Measurements from ENCODE around the gene CLTB. TPM values are rescaled to one million over a fixed set of nuclear protein-coding genes. Genes with fewer than 3 reads are reported as not detected.

Gene CLTB
- total and polyA plus RNA-seq, 4 donors = 14.2 to 49.4 (median 38.6) TPM

DNA sequence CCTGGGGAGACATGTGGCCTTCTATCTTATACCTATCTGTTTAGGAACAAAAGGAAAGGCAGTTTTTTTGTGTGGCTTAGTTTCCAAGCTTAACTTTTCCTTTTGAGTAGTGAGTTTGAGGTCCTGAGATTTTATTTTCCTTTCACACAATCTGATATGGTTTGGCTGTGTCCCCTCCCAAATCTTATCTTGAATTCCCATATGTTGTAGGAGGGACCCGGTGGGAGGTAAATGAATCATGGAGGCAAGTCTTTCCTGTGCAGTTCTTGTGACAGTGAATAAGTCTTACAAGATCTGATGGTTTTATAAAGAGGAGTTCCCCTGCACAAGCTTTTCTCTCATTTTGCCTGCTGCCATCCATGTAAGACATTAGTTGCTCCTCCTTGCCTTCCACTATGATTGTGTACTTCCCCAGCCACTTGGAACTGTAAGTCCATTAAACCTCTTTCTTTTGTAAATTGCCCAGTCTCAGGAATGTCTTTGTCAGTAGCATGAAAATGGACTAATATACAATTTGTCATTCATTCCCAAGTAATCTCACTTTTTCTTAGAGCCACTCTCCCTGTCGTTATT, 4.7 kb upstream of the CLTB start (continued):
- TF ChIP-seq NR2F2 (IDR thresholded peaks at IDR 0.05) = no peak

DNA sequence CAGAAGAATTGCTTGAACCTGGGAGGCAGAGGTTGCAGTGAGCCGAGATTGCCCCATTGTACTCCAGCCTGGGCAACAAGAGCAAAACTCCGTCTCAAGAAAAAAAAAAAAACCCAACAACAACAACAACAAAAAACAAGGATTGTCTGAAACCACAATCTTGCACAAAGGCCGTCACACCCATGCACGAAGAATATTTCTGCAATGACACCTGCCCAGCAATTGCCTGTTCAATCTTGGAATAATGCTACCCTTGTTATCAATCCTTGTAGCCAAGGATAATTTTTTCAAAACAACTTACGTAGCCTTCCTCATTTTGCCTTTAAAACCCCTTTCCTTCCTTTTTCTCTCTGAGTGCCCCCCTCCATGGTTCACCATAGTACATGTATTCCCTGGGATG, 3.7 kb upstream of the CLTB start:
- Histone ChIP-seq H3K36me3 (ENCODE audit: control insufficient read depth in 4 of 4, insufficient read depth in 3 of 4, low read depth in 1 of 4, low read length in 3 of 4) (no peaks in the 10 kb centered on the region), H3K27me3 (ENCODE audit: control insufficient read depth in 4 of 4, insufficient read depth in 4 of 4, low read length in 3 of 4) (peaks cover 0 to 2% (median 0%) of the 10 kb centered on the region in 4 donors), H3K4me1 (ENCODE audit: control insufficient read depth in 4 of 4, insufficient read depth in 4 of 4, low read length in 3 of 4) (peaks cover 3 to 16% (median 9%) of the 10 kb centered on the region in 4 donors), H3K4me3 (ENCODE audit: low read depth in 1 of 3, low read length in 3 of 3) (no peak overlapping the region), H3K9ac (ENCODE audit: low read depth in 1 of 2, low read length in 2 of 2) (no peak overlapping the region), H3K9me3 (ENCODE audit: control insufficient read depth in 4 of 4, low read length in 3 of 4) (no peaks in the 10 kb centered on the region), H3K27ac (ENCODE audit: low read depth in 1 of 2, low read length in 2 of 2) (no peak overlapping the region)
- TF ChIP-seq, protein P1, sequence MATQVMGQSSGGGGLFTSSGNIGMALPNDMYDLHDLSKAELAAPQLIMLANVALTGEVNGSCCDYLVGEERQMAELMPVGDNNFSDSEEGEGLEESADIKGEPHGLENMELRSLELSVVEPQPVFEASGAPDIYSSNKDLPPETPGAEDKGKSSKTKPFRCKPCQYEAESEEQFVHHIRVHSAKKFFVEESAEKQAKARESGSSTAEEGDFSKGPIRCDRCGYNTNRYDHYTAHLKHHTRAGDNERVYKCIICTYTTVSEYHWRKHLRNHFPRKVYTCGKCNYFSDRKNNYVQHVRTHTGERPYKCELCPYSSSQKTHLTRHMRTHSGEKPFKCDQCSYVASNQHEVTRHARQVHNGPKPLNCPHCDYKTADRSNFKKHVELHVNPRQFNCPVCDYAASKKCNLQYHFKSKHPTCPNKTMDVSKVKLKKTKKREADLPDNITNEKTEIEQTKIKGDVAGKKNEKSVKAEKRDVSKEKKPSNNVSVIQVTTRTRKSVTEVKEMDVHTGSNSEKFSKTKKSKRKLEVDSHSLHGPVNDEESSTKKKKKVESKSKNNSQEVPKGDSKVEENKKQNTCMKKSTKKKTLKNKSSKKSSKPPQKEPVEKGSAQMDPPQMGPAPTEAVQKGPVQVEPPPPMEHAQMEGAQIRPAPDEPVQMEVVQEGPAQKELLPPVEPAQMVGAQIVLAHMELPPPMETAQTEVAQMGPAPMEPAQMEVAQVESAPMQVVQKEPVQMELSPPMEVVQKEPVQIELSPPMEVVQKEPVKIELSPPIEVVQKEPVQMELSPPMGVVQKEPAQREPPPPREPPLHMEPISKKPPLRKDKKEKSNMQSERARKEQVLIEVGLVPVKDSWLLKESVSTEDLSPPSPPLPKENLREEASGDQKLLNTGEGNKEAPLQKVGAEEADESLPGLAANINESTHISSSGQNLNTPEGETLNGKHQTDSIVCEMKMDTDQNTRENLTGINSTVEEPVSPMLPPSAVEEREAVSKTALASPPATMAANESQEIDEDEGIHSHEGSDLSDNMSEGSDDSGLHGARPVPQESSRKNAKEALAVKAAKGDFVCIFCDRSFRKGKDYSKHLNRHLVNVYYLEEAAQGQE (IDR thresholded peaks at IDR 0.05) = no peak
- 88% methylated on average over 5 of the region's 5 CpGs for WGBS
- DNase-seq (ENCODE audit: low spot score) = no peak

DNA sequence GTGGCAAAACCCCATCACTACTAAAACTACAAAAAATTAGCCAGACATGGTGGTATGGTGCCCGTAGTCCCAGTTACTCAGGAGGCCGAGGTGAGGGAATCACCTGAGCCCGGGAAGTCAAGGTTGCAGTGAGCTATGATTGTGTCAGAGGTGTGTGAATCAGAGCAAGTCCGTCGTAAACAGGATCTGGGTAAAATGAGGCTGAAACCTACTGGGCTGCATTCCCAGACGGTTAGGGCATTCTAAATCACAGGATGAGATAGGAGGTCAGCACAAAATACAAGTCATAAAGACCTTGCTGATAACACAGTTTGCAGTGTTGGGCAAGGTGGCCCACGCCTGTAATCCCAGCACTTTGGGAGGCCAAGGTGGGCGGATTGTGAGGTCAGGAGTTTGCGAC, 1.9 kb upstream of the CLTB start:
- peaks cover 4 to 19% (median 11%) of the 10 kb centered on the region in 4 donors for H3K4me1 ChIP-seq (ENCODE audit: control insufficient read depth in 4 of 4, insufficient read depth in 4 of 4, low read length in 3 of 4)
- TF ChIP-seq NR2F2 (IDR thresholded peaks at IDR 0.05) (no peak), FOXA2 (IDR thresholded peaks at IDR 0.05) (no peak), RXRA (IDR thresholded peaks at IDR 0.05) (no peak), RAD21 (IDR thresholded peaks at IDR 0.05) (no peak), SP1 (IDR thresholded peaks at IDR 0.05) (no peak), EGR1 (IDR thresholded peaks at IDR 0.05; ENCODE audit: low read depth in 2 of 2) (no peak), HNF4G (IDR thresholded peaks at IDR 0.05) (no peak), YY1 (IDR thresholded peaks at IDR 0.05) (no peak), FOXA1 (IDR thresholded peaks at IDR 0.05) (no peak), HNF4A (conservative IDR thresholded peaks at IDR 0.05) (no peak), GABPA (IDR thresholded peaks at IDR 0.05 in 1 of 2, conservative IDR thresholded peaks at IDR 0.05 in 1 of 2) (no peak), JUND (IDR thresholded peaks at IDR 0.05) (no peak), TAF1 (conservative IDR thresholded peaks at IDR 0.05) (no peak)
- TF ChIP-seq, protein P2, sequence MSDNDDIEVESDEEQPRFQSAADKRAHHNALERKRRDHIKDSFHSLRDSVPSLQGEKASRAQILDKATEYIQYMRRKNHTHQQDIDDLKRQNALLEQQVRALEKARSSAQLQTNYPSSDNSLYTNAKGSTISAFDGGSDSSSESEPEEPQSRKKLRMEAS (IDR thresholded peaks at IDR 0.05) = no peak
- TF ChIP-seq, protein P3, sequence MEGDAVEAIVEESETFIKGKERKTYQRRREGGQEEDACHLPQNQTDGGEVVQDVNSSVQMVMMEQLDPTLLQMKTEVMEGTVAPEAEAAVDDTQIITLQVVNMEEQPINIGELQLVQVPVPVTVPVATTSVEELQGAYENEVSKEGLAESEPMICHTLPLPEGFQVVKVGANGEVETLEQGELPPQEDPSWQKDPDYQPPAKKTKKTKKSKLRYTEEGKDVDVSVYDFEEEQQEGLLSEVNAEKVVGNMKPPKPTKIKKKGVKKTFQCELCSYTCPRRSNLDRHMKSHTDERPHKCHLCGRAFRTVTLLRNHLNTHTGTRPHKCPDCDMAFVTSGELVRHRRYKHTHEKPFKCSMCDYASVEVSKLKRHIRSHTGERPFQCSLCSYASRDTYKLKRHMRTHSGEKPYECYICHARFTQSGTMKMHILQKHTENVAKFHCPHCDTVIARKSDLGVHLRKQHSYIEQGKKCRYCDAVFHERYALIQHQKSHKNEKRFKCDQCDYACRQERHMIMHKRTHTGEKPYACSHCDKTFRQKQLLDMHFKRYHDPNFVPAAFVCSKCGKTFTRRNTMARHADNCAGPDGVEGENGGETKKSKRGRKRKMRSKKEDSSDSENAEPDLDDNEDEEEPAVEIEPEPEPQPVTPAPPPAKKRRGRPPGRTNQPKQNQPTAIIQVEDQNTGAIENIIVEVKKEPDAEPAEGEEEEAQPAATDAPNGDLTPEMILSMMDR (IDR thresholded peaks at IDR 0.05; ENCODE audit: low read depth, low read length, missing input control) = no peak
- TF ChIP-seq, protein P1 (IDR thresholded peaks at IDR 0.05) = no peak
- TF ChIP-seq, protein P4, sequence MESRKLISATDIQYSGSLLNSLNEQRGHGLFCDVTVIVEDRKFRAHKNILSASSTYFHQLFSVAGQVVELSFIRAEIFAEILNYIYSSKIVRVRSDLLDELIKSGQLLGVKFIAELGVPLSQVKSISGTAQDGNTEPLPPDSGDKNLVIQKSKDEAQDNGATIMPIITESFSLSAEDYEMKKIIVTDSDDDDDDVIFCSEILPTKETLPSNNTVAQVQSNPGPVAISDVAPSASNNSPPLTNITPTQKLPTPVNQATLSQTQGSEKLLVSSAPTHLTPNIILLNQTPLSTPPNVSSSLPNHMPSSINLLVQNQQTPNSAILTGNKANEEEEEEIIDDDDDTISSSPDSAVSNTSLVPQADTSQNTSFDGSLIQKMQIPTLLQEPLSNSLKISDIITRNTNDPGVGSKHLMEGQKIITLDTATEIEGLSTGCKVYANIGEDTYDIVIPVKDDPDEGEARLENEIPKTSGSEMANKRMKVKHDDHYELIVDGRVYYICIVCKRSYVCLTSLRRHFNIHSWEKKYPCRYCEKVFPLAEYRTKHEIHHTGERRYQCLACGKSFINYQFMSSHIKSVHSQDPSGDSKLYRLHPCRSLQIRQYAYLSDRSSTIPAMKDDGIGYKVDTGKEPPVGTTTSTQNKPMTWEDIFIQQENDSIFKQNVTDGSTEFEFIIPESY (IDR thresholded peaks at IDR 0.05) = no peak
- TF ChIP-seq, protein P5, sequence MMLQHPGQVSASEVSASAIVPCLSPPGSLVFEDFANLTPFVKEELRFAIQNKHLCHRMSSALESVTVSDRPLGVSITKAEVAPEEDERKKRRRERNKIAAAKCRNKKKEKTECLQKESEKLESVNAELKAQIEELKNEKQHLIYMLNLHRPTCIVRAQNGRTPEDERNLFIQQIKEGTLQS (IDR thresholded peaks at IDR 0.05) = no peak
- no peak for DNase-seq (ENCODE audit: low spot score)
- H3K27me3 ChIP-seq (ENCODE audit: control insufficient read depth in 4 of 4, insufficient read depth in 4 of 4, low read length in 3 of 4) = peaks cover 0 to 1% (median 0%) of the 10 kb centered on the region in 4 donors
- no peaks in the 10 kb centered on the region for H3K36me3 ChIP-seq (ENCODE audit: control insufficient read depth in 4 of 4, insufficient read depth in 3 of 4, low read depth in 1 of 4, low read length in 3 of 4)
- H3K9ac ChIP-seq (ENCODE audit: low read depth in 1 of 2, low read length in 2 of 2) = no peak overlapping the region
- H3K9me3 ChIP-seq (ENCODE audit: control insufficient read depth in 4 of 4, low read length in 3 of 4) = no peaks in the 10 kb centered on the region
- no peak overlapping the region for H3K27ac ChIP-seq (ENCODE audit: low read depth in 1 of 2, low read length in 2 of 2)
- H3K4me3 ChIP-seq (ENCODE audit: low read depth in 1 of 3, low read length in 3 of 3) = no peak overlapping the region
- 73% methylated on average over 9 of the region's 9 CpGs for WGBS

All from liver (tissue), 9 donors.